Fibroblast of mammary gland (primary cell): ENCODE results near the gene ORM1.

Experiments
- DNase-seq: peaks from one replicate; pipeline ENCODE4 v3.0.0-alpha.2; 2010; ENCODE audit warnings: low read depth
- H3K4me3 ChIP-seq: 2 replicates; pipeline ENCODE4 v1.5.1; 2011; ENCODE audit warnings: low read depth, mild to moderate bottlenecking, low read length, moderate library complexity; ENCODE audit not compliant: control insufficient read depth
- TF ChIP-seq, protein P1 (sequence below): conservative IDR thresholded peaks from 2 replicates; pipeline ENCODE4 v1.5.1; 2011; ENCODE audit warnings: low read depth, low read length, inconsistent platforms; ENCODE audit not compliant: control insufficient read depth, insufficient read depth

The ORM1 gene

DNA sequence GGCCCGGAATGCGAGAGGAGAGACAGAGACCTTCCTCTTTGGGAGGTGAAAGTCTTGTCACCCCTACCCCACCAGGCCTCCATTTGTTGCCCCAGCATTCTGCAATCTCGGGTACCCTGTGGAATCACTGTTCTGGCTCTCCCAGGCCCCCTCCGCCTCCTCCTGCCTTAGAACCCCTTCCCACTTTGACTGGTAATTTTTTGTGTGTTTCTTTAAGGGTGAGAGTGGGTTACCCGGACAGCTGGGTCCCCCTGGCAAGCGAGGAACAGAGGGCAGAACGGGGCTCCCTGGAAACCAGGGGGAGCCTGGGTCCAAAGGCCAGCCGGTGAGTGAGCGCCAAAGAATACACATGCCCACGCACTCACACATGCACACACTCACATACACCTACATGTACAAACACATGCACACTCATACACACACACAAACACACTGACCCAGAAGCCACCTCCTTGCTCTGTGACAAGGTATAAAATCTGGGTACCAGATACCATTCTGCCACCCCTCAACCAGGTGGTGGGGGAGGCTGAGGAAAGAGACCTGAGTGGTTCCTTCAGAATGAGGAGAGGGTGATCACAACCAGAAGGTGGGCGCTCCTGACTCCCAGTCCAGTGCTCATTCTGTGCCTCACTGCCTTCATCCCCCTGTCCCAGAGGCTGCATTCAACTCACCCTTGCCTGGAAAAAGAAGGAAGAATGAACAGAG lies 30.9 kb upstream of the ORM1 start:
- H3K4me3 ChIP-seq = no peak overlapping the region
- TF ChIP-seq, protein P1, sequence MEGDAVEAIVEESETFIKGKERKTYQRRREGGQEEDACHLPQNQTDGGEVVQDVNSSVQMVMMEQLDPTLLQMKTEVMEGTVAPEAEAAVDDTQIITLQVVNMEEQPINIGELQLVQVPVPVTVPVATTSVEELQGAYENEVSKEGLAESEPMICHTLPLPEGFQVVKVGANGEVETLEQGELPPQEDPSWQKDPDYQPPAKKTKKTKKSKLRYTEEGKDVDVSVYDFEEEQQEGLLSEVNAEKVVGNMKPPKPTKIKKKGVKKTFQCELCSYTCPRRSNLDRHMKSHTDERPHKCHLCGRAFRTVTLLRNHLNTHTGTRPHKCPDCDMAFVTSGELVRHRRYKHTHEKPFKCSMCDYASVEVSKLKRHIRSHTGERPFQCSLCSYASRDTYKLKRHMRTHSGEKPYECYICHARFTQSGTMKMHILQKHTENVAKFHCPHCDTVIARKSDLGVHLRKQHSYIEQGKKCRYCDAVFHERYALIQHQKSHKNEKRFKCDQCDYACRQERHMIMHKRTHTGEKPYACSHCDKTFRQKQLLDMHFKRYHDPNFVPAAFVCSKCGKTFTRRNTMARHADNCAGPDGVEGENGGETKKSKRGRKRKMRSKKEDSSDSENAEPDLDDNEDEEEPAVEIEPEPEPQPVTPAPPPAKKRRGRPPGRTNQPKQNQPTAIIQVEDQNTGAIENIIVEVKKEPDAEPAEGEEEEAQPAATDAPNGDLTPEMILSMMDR = no peak
- DNase-seq = no peak

DNA sequence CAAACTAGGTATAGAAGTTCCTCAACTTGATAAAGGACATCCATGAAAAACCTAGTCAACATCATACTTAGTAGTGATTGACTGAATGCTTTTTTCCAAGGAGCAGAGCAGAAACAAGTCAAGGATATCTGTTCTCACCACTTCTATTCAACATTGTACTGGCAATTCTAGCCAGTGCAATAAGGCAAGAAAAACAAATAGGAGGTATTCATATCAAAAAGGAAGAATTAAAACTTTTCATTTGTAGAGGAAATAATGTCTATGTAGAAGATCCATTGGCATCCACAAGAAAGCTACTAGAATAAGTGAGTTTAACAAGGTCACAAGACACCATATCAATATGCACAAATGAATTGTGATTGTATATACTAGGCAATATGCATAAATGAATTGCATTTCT lies 28.2 kb upstream of the ORM1 start:
- TF ChIP-seq, protein P1 = no peak
- DNase-seq = no peak
- H3K4me3 ChIP-seq = no peak overlapping the region

DNA sequence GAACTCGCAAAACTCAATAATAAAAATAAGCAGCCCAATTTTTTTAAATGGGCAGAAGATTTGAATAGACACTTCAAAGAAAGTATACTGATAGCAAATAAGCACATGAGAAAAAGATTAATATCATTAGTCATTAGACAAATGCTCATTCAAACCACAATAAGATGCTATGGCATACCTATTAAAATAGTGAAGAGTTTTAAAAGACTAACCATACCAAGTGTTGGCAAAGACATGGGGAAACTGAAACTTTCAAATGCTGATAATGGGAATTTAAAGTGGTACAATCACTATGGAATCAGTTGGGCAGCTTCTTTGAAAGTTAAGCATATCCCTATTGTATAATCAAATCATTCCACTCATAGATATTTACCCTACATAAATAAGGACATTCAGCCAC lies 26.6 kb upstream of the ORM1 start:
- no peak for DNase-seq
- H3K4me3 ChIP-seq = no peak overlapping the region
- TF ChIP-seq, protein P1 = no peak

DNA sequence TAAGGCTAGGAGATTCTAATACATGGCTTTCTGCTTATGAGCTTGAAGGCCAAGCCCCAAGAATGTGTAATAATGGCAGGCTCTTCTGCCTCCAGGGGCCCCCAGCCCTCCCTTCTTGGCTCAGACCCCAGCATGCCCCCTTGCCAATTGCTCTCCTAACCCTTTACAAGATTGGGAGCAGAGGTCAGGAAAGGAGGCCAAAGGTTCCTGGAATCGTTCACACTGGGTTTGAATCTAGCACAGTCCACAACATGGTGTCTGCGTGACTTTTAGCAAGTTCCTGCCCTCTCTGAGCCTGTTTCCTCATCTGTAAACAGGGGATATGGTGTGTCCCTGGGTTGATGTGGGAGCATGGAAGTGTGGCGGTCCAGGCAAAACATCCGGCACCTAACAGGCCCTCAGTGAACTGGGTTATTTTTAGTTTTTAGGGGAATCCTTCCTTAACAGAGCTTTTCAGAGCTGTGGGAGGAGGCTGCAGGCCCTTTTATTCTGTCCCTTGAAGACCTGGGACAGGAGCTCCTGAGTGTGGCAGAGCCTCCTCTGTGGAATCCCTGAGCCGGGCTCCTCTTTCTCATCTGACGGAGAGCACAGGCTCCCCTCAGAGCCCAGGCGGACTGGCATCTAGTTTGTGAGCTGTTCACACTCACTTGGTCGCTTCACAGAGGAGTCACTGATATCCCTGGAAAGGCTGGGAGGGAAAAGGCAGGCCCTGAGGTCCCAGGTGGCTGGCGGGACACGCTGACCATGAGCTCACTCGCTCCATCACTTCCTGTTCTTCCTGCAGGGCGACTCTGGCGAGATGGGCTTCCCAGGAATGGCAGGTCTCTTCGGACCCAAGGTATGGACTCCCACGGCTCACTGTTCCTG lies 23.4 kb upstream of the ORM1 start:
- TF ChIP-seq, protein P1 = no peak
- H3K4me3 ChIP-seq = no peak overlapping the region
- DNase-seq = no peak

DNA sequence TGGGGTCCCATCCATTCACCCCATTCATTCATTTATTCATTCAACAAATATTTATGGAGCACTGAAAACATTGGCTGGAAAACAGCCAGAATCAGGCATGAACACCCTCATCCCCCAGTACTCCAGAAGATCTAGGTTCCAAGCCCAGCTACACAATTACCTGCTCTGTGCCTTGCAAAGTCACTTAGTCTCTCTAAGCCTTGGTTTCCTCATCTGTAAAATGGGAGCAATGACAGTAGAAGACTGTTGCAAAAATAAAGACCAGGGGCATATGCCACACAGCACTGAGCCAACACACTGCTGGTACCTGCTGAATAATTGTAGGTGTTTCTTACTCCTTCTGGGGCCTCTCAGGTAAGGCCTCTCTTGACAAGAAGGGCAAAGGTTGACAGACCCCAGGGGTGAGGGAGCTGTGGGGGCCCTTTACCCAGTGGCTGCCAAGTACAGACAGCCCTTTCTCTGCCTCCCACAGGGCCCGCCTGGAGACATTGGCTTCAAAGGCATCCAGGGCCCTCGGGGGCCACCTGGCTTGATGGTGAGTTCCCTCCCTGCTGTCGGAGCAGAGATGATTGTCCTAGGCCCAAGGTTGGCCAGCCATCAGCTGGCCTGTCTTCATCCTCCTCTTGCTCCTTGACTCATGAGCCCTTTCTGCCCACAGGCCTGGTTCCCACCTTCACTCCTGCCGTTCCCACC lies 22.6 kb upstream of the ORM1 start:
- H3K4me3 ChIP-seq = no peak overlapping the region

More for the DNA sequence above, 22.6 kb upstream of the ORM1 start:
- TF ChIP-seq, protein P1 = no peak
- DNase-seq = no peak
